ENCODE data around the gene RPLP2.

GRCh38 chr11:821512-822371 is 12.0 kb downstream of the RPLP2 start:
- TF ChIP-seq EZH2phosphoT487 (IDR thresholded peaks at IDR 0.05; ENCODE audit: insufficient read depth, low read depth) (no peak), EZH2 (IDR thresholded peaks at IDR 0.05; ENCODE audit: insufficient read depth, poor library complexity, severe bottlenecking) (no peak)

All from GM23248 (cell line).